Midbrain (tissue), 1 donor: ENCODE results near the gene ZIM2.
"Not testable (repeated sequence)": the region's sequence is repeated elsewhere in the genome, so short reads cannot be mapped to it uniquely, and the experiment has no call there.

Experiments used
- DNase-seq: peaks from one replicate; lab custom pipeline; 2025; lab: John Stamatoyannopoulos, UW

Gene ZIM2

DNA sequence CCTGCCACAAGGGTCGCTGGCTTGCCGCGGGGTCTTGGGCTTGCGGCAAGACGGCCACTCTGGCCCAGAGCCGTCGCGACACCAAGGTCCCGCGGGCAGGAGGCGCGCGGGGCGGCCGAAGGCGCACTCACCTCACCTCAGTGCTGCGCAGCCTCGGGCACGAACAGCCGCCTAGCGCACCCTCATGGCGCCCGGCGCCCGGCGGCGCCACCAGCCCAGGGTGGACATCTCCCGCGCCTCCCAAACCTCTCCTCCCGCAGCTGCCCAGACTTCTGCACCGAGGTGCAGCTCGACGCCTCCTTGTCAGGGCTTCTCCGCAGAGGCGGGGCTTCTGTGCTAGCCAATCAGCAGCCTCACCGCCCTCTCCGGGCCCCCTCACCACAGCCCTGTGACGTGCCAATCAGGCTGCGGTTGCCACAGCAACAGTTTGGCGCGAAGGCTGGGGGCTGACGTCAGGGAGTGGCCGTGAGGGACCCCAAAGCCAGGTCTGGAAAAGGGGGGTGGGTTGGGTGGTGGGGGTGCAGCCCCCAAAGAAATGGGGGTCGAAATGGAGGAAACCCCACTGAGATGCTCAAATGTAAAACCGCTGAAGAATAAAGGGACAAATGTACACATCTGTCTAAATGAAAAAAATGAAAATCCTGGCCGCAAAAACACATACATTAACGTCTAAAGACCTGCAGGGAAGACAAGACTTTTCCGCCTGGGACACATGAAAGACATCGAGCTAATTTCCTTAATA is at the start of gene ZIM2, which contains the start of gene PEG3:
Gene ZIM2, minus strand, starts transcription at position 276 of the 742 bp plus-strand sequence. CDS start 16,449 bp downstream, outside the sequence.
Gene PEG3, minus strand, starts transcription at position 276 of the 742 bp plus-strand sequence. CDS start 16,071 bp downstream, outside the sequence.
- peak; percentile 80 for DNase-seq

DNA sequence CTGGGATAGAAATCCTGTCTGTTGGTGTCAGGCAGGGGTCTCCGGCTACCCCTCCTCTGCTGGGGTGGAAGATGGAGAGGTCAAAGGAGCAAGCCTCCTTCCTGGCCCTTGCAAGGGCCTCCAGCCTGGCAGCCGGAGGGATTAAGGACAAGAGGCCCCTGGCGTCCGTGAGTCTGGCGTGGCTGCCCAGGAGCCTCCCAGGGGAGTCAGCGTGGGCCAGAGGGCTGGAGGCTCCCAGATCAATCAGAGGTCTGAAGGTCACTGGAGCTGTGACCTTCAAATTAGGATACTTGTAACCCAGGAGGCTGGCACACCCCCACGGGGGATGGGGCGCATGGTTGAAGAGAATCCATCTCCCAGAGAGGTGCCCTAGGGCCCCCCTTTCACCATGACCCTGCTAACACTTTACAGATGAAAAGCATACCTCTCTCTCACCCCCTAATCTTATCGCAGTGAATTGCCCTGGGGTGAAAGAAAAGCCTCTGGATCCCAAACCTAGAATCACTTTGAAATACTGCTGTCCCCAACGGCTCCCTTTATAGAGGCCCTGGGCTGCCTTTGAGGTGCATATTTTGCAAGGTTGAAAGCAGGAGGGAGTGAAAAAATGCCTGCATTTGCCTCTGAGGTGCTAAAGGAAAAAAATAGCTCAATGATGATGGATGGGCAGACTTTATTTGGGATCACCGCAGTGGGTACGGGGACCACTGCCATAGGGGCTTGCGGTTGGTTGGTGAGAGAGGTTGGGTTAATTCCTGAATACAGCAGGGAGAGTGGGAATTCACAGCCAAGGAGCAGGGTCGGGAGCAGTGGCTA is 44.9 kb upstream of the ZIM2 start:
- no peak for DNase-seq

DNA sequence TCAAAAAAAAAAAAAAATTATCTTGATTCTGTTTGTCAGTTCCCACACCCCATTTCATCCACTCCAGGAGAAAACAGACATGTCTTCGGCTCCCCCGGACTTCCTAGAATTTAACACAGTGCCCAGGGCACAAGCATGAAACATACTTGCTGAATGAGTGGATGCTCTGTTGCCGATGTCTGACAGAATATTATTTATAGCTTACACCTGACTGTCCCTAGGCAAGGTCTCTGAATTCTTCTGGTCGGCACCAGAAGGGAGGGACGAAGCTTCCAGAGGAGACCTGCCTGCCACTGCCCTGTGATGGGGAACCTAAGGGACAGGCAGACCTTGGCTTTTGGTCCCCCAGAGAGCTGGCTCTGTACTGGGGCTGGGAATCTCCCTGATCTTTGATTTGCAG is 43.9 kb upstream of the ZIM2 start:
- DNase-seq = no peak

DNA sequence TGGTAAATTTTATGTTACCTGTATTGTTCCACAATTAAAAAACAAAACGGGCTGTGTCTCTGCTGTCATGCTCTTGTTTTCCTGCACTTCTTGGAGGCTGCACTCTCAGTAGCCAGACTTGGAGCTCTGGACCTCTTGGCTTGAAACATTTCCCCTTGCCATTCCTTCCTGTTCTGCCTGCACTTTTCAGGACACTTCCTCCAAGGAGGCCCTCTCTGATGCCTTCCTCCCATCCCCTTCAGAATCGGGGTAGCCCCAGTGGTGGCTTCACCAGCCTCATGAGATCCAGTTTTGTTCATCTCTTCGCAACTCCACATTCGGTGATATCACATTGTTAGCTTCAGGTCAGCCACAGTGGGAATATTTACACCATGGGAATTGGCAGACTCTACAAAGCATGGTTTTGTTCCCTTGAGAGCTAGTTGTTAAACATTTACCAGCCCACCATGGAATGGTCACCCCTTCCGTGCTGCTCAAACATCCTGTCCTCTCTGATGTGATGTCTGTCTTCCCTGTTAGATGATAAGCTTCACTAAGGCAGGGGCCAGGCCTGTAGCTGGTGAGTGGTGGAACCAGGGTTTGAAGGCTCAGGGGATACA is 40.2 kb upstream of the ZIM2 start:
- no peak for DNase-seq

DNA sequence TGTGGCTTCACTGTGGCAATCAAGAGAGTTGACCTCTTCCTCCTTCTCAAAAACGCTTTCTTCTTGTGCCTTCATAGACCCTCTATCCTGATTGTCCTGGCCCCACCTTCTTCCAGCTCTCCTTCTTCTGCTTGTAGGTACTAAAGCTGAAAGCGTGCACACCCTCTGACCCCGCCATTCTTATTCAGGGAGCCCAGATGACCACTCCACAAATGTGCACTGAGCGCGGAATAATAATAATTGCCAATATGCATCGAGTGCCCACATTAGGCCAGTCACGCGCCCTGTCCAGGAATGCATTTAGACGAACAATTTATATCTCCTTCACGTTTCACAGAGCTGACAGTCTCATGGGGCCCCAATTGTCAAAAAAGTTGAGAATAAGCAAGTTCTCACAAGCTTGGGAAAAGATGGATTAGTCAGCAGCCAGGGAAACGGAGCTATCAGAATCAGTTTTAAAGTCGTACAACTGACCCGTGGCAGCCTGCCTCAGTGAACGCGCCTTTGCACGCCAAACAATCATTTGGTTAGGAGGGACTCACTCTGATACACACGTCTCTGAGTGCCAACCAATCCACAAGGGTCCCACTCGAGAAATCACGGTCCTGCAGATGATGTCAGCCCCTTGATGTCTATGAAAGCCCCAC is 36.7 kb upstream of the ZIM2 start:
- DNase-seq = no peak

DNA sequence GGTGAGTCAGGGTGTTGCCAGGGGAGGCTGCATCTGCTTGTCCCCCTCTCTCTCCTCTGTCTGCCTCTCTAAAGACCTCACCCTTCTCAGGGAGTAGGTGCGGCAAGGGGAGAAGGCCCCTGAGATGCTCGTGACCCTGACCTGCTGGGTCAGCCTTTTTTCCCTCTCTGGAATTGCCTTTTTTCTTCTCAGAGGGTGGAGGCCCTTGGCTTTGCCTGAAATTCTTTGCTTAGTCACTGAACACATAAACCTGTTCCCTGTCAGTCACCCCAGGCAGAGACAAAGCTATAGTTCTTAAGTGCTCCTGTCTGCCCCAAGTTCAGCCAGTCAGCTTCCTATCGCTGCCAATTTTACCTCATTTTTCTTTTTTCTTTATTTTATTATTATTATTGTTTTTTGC is 35.2 kb upstream of the ZIM2 start:
- no peak for DNase-seq

DNA sequence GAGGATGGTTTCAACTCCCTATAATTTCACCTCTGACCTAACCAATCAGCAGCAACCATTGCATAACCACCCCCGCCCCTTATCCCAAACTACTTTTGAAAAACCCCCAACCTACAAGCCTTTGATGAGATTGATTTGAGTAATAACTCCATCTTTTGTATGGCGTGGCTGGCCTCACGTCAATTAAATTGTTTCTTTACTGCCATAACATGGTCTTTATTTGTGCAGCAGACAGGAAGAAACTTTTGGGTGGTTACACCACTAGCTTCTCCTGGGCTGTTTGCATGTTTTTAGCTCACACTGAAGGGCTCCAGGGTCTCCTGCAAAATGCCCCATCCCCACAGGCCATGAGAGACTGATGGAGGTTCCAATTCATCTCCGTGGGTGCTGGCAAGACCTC is 34.0 kb upstream of the ZIM2 start:
- DNase-seq = no peak

DNA sequence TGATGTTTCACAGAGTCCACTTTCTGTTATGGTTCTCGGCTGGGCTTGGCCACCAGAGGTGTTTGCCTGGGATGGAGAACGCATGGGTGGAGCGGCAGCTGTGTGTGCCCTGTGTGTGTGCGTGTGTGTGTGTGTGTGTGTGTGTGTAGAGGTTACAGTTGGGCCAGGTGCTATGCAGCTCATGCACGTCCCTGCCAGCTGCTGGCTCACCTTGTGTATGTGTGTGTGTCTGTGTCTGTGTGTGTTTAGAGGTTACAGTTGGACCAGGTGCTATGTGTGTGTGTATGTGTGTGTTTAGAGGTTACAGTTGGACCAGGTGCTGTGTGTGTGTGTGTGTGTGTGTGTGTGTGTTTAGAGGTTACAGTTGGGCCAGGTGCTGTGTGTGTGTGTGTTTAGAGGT is 33.0 kb upstream of the ZIM2 start:
- DNase-seq = no peak

DNA sequence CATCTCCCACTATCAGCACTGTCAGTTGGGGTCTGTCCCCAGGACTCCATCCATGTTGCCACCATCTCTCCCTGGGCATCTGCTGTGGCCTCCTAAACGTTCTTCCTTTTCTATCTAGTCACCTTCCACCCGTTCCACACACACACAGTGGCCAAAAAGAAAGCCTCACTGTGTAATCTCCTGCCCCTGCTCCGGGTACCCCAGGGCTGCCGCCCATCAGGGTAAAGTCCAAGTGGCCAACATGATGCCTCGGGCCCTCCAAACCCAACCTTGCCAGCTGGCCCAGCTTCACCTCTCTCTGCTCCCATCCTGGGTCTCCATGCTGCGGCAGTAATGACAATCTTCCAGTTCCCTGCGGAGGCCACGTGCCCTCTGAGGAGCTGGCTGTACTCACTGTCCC is 29.4 kb upstream of the ZIM2 start:
- DNase-seq = no peak

DNA sequence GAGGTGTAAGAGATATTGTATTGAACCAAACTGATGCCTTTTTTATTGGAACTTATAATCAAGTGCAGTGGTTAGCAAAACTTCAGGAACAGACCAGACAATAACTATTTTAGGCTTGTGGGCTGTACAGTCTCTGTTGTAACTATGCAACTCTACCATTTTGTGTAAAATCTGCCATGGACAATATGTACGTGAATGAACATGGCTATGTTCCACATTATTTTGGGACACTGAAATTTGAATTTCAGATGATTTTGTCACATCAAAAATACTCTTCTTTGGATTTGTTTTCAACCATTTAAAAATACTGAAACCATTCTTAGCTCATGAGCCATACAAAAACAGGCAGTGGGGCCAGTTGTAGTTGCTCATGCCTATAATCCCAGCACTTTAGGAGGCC is 27.9 kb upstream of the ZIM2 start:
- DNase-seq = no peak

DNA sequence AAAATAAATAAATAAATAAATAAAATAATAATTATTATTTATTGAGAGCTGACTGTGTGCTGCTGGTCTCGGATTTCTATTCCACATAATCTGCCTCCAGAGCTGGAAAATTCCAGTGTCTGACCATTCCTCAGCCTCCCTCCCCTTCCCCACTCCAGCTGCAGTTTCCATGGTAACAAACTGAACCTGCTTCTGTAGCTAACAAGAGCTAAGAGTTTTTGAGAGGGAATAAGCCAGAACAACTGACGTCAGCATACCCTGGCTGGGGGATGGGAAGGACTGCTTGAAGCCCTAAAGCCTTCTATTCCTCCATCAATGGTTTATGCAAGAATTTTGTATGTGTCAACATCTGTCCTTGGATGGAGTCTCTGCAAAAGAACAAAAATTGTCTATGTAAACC is 26.0 kb upstream of the ZIM2 start:
- no peak for DNase-seq

DNA sequence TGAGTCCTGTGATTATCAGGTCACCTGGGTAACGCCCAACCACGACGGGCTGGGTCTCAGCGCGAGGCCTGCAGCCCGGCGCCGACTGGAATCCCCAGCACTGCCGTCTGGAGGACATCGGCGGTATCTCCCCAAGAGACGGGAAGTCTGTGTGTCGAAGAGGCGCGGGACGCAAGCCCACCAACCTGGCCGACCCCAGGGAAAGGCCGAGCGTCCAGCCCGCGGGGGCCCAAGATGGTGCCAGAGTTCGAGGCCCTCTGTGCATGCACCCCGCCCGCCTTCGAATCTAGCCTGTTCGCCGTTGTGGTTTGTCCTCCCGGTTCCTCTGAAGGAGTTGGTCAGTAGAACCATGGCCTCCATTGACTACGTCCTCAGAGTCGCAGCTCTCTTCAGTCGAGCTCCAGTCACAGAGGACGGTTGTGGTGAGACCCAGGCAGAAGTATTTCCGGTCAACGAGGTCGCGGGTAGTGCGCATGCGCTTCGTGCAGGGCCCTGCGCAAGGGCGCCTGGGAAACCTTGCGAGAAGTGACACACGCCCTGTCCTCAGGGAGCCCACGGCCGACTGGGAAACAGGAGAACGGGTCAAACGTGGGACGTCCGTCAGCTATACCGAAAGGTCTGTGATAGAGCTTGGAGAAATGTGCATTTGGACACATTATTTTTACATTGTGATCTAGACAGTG is 24.1 kb upstream of the ZIM2 start:
- no peak for DNase-seq

DNA sequence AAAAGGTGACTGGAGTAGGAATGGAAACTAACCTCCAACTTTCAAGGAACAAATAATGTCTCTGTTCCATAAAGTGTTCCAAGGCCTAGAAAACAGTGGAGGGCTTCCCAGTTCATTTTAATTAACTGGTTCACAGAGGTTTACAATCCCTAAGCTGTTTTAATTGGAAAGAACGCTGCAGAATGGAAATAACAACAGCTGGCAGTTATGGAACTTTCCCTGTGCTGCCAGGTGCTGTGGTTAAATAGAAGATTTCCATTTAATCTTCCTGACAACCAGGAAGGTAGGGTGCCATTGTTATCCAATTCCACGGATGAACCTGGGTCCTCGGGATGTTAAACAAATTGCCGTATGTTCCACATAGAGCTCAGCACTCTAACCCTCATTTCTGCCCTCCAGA is 22.2 kb upstream of the ZIM2 start:
- no peak for DNase-seq

DNA sequence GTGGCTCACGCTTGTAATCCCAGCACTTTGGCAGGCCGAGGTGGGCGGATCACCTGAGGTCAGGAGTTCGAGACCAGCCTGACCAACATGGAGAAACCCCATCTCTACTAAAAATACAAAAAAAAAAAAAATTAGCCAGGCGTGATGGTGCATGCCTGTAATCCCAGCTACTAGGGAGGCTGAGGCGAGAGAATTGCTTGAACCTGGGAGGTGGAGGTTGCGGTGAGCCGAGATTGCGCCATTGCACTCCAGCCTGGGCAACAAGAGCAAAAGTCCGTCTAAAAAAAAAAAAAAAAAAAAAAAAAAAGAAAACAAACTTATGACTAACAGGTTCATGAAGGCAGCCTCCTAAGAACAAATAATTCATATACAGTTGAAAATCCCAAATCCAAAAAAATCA is 19.9 kb upstream of the ZIM2 start:
- DNase-seq = not testable (repeated sequence)

DNA sequence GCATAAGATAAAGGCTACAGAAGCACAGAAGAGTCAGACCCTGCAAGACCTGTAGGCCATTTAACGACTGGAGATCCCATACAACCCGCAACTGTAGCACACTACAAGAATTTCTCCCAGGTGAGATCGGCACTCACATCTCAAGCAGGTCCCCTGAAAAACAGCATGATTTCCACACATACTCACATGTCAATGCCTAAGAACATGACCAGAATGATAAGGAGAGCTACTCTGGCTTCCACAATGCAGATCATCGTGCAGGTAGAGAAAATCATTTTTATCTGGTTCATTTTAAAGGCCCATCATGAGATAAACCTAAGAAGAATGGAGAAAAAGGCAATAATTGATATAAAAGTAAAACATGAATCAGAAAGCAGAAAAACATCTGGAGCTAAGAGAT is 17.5 kb upstream of the ZIM2 start:
- DNase-seq = no peak

DNA sequence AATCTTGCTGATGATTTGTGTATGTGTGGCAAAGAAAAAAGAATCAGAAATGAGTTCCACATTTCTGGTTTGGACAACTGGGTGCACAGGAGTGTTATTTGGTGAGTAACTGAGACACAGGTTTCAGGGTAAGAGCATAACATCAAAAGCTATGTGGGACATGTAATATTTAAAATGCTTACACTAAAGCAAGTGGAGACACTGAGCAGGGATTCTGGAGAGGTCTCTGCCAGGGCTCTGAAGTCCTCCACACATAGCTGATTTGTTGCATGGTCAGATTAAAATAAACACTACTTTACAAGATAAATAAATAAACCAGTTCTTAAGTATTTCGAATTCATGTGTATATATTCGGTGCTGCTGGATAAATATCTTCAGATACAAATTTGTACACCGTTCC is 16.3 kb upstream of the ZIM2 start:
- DNase-seq = no peak

DNA sequence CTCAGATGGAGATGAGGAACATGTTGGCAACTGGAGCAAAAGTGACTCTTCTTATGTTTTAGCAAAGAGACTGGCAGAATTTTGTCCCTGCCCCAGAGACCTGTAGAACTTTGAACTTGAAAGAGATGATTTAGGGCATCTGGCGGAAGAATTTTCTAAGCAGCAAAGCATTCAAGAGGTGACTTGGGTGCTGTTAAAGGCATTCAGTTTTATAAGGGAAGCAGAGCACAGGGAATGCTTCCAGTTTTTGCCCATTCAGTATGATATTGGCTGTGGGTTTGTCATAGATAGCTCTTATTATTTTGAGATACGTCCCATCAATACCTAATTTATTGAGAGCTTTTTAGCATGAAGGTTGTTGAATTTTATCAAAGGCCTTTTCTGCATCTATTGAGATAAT is 11.8 kb upstream of the ZIM2 start:
- DNase-seq = not testable (repeated sequence)

DNA sequence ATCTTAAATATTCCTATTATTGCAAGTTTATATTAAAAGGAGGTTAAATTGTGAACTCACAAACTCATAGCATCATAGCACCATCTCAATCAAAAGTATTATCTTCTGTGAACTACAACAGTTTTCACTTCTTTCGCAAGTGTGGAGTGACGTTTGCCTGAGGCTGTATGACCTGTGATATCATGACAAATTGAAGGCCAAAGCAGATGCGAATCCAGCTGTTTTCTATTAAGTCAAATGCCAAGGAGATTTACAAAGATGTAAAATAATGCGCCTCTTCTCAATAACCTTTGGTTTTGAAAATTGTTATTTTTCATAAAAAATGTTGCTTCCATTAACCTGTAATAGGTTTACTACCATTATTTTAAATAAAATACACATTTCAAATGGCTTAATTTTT is 7.6 kb upstream of the ZIM2 start:
- no peak for DNase-seq

DNA sequence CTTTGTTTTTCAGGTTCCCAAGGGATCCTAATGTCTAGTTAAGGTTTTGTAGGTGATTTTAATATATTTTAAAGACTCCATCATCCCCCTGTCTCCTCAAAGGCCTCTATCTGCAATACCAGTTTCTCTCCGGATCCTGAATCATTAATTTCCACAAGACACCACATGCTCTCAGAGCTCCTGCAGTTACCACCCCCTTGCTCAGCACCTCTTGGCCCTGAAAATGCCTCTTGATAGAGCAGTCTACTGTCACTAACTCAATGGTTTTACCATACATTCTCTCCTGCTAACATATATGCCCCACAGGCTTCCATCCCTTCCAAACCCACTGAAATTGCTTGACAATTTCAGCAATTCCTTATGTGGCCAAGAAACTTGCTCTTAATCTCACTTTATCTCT is 1.9 kb upstream of the ZIM2 start:
- no peak for DNase-seq

DNA sequence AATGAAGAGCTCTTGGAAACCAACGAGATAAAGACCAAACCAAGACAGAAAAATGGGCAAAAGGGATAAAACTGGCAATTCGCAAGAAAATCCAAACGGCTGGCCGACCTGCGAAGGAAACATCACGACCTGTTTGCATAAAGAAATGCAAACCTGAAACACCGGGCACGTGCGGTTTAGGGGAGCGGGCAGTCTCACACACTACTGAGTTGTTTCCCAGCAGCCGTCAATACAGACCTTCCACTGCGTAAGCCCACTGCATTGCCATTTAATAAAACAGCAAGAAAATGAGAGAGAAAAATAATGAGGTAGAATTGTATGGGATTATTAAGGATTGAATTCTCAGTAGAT is 642 bp upstream of the ZIM2 start:
- DNase-seq = no peak

DNA sequence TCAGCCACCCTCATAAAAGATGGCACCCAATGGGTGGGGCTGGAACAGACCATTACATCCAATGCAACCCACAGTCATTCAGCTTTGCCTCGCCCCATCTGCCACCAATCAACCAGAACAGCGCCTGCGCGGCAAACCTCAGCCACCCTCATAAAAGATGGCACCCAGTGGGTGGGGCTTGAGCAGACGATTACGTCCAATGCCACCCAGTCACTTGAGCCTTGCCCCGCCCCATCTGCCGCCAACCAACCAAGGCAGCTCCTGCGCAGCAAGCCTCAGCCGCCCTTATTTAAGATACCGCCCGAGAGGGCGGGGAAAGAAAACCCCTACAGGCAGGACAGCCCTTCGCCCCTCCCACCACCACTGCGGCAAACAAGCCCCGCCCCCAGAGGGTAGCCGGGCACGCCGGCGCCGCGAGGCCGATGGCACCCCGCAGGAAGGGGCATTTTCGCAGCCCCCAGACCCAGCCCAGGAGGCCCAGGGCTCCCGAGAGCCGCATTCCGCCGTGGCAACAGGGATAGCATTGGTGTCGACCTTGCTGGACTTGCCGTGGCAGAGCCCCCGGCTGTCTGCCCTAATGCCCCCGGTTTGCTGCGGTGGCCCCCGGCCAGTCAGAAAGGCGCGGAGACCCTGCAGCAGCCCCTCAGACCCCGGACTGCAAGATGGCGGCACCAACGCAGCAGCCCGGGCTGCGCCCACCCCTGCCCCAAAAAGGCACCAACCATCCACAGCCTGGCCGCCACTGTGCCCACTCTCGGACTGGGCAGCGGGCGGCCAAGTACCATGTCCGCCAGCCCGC is 675 bp downstream of the ZIM2 start:
- DNase-seq = peak; percentile 98
